Measurements from ENCODE around the gene MBLAC1. TPM values are rescaled to one million over a fixed set of nuclear protein-coding genes. Genes with fewer than 3 reads are reported as not detected.

Gene MBLAC1
- total and polyA plus RNA-seq, 10 of the 15 experiments (the other 5 are each of a cell fraction or from before 2014, with no cell fraction given): 0.24 to 3.2 (median 1.8) TPM; not detected in 1

GRCh38 chr7:100176096-100177044, 49.6 kb downstream of the MBLAC1 start:
- peak overlapping the region; percentile 98 for H3K4me2 ChIP-seq (ENCODE audit: control insufficient read depth, insufficient read depth)
- H3K36me3 ChIP-seq (ENCODE audit: control insufficient read depth in 2 of 2, insufficient read depth in 2 of 2, low read length in 1 of 2): no peaks in the 10 kb centered on the region
- in situ Hi-C loops (cut with MboI): no loop called here
- H2AFZ ChIP-seq (ENCODE audit: control insufficient read depth, low read depth, low read length): peak overlapping the region; percentile 93
- no peaks in the 10 kb centered on the region for H4K20me1 ChIP-seq (ENCODE audit: control insufficient read depth, insufficient read depth)
- H3K27me3 ChIP-seq (replicated peaks in 1 of 2; ENCODE audit: control insufficient read depth in 2 of 2, insufficient read depth in 2 of 2, low read length in 1 of 2): peaks cover 0 to 4% of the 10 kb centered on the region in 2 experiments; a peak in 1 of 4 replicates
- WGBS (ENCODE audit: insufficient coverage, insufficient replicate concordance, low lambda C conversion rate, missing lambda C conversion rate): 38% methylated on average over 11 of the region's 14 CpGs
- BruUV-seq (replicated peaks): no TSS peak
- CTCF ChIA-PET: interaction anchor here (0.9 to 4.3 kb wide), 6 partner anchors 13 to 44 kb away, joined by 3 to 36 read pairs (median 5); no protein-coding TSS in a partner anchor
- SMC1A ChIA-PET (ENCODE audit: uncharacterized antibody, unreplicated experiment): interaction anchor here (0.6 to 1.1 kb wide), 3 partner anchors 15 to 99 kb away, joined by 3 to 4 read pairs (median 4); partner anchors contain the start of gene LAMTOR4
- no peak overlapping the region for H3K27ac ChIP-seq (ENCODE audit: control insufficient read depth, insufficient read depth)
- H3K9ac ChIP-seq (ENCODE audit: control insufficient read depth, insufficient read depth, low read length): peak overlapping the region; percentile 48; the same call in 1 of the 2 replicates
- intact Hi-C loops (cut with micrococcal nuclease; ENCODE audit: unreplicated experiment): loop anchor here (5.0 kb wide), 1 partner anchor 41 kb away; the partner anchor contains the start of gene PVRIG
- H3K4me3 ChIP-seq: peak overlapping the region; percentile 85
- peaks cover 11% of the 10 kb centered on the region for H3K4me1 ChIP-seq (ENCODE audit: control insufficient read depth, insufficient read depth, low read length)
- ATAC-seq: no peak
- POLR2A ChIA-PET: interaction anchor here (1.4 kb wide), 1 partner anchor 9 kb away, joined by 3 read pairs; no protein-coding TSS in a partner anchor
- no peaks in the 10 kb centered on the region for H3K79me2 ChIP-seq (ENCODE audit: control insufficient read depth, insufficient read depth, low read length)
- H3K9me3 ChIP-seq (replicated peaks; ENCODE audit: control insufficient read depth, insufficient read depth, low read length): no peaks in the 10 kb centered on the region
- no peak for DNase-seq (ENCODE audit: low read depth, low spot score)
- FAIRE-seq: no peak
- TF ChIP-seq, protein P1, sequence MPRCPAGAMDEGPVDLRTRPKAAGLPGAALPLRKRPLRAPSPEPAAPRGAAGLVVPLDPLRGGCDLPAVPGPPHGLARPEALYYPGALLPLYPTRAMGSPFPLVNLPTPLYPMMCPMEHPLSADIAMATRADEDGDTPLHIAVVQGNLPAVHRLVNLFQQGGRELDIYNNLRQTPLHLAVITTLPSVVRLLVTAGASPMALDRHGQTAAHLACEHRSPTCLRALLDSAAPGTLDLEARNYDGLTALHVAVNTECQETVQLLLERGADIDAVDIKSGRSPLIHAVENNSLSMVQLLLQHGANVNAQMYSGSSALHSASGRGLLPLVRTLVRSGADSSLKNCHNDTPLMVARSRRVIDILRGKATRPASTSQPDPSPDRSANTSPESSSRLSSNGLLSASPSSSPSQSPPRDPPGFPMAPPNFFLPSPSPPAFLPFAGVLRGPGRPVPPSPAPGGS (IDR thresholded peaks at IDR 0.05; ENCODE audit: borderline replicate concordance, insufficient read depth, low read depth, low read length, poor library complexity, severe bottlenecking): no peak
- TF ChIP-seq GABPA (IDR thresholded peaks at IDR 0.05; ENCODE audit: low read depth) (no peak), TBL1XR1 (IDR thresholded peaks at IDR 0.05; ENCODE audit: low read depth, low read length) (no peak), ZNF217 (IDR thresholded peaks at IDR 0.05) (no peak), IRF3 (IDR thresholded peaks at IDR 0.05) (no peak)
- RAD21 ChIA-PET (ENCODE audit: unreplicated experiment): interaction anchor here (1.0 to 1.2 kb wide), 5 partner anchors 8 to 160 kb away, joined by 3 to 4 read pairs (median 4); partner anchors contain the start of genes GAL3ST4 and LAMTOR4

All from GM12878 (cell line).